Activated naive CD4-positive, alpha-beta T cell treated with anti-CD3 and anti-CD28 coated beads, Interleukin-2, amount 50 U/mL, for 24 hours (primary cell): Measurements from ENCODE around the gene CEP70.
"Not testable (repeated sequence)": the region's sequence is repeated elsewhere in the genome, so short reads cannot be mapped to it uniquely, and the experiment has no call there.

Source experiments
- H3K27ac Mint-ChIP-seq: one replicate; pipeline ENCODE4 v1.8.0; 2021; ENCODE audit warnings: mild to moderate bottlenecking, mixed read lengths
- H3K27me3 Mint-ChIP-seq: one replicate; pipeline ENCODE4 v1.8.0; 2021; ENCODE audit warnings: mixed read lengths
- H3K36me3 Mint-ChIP-seq: one replicate; pipeline ENCODE4 v1.8.0; 2021; ENCODE audit warnings: mixed read lengths
- H3K4me1 Mint-ChIP-seq: one replicate; pipeline ENCODE4 v1.8.0; 2021; ENCODE audit warnings: mixed read lengths
- H3K4me3 Mint-ChIP-seq: one replicate; pipeline ENCODE4 v1.8.0; 2021; ENCODE audit warnings: mild to moderate bottlenecking, mixed read lengths
- H3K9me3 Mint-ChIP-seq: one replicate; pipeline ENCODE4 v1.8.0; 2021; ENCODE audit warnings: mixed read lengths

Gene CEP70

DNA sequence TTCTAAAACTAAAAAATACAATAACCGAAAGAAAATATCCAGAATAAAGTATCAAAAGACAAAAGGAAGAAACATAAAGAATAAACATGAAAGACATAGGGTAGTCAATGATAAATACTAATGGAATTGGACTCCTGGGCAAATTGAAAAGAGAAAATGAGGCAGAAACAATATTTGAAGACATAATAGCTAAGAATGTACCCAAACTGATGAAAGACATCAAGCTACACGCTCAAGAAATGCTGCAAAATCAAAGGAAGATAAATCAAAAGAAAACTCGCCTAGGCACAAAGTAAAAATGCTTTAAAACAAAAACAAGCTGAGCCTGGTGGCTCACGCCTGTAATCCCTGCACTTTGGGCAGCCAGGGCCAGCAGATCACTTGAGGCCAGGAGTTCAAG, 34.9 kb downstream of the CEP70 start:
- no peak overlapping the region for H3K4me3 Mint-ChIP-seq
- peaks cover 7% of the 10 kb centered on the region for H3K4me1 Mint-ChIP-seq
- H3K9me3 Mint-ChIP-seq = peaks cover 15% of the 10 kb centered on the region
- peaks cover 44% of the 10 kb centered on the region for H3K36me3 Mint-ChIP-seq
- no peak overlapping the region for H3K27ac Mint-ChIP-seq
- no peaks in the 10 kb centered on the region for H3K27me3 Mint-ChIP-seq

DNA sequence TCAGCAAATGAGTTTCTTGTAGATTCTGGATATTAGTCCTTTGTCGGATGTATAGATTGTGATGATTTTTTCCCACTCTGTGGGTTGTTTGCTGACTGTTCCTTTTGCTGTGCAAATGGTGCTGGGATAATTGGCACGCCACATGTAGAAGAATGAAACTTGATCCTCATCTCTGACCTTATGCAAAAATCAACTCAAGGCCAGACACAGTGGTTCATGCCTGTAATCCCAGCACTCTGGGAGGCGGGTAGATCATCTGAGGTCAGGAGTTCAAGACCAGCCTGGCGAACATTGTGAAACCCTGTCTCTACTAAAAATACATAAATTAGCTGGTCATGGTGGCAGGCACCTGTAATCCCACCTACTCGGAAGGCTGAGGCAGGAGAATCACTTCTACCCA, 39.3 kb downstream of the CEP70 start:
- peaks cover 30% of the 10 kb centered on the region for H3K9me3 Mint-ChIP-seq
- H3K27ac Mint-ChIP-seq, H3K27me3 Mint-ChIP-seq, H3K4me1 Mint-ChIP-seq, H3K4me3 Mint-ChIP-seq: not testable (repeated sequence)
- H3K36me3 Mint-ChIP-seq = peaks cover 58% of the 10 kb centered on the region

DNA sequence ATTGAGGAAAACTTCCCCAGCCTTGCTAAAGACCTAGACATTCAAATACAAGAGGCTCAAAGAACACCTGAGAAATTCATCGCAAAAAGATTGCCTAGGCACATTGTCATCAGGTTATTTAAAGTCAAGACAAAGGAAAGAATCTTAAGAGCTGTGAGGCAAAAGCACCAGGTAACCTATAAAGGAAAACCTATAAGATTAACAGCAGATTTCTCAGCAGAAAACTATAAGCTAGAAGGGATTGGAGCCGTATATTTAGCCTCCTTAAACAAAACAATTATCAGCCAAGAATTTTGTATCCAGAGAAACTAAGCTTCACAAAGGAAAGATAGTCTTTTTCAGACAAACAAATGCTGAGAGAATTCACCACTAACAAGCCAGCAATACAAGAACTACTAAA, 43.1 kb downstream of the CEP70 start:
- not testable (repeated sequence) for H3K4me3 Mint-ChIP-seq, H3K27ac Mint-ChIP-seq, H3K4me1 Mint-ChIP-seq, H3K27me3 Mint-ChIP-seq
- H3K9me3 Mint-ChIP-seq = peaks cover 32% of the 10 kb centered on the region
- peaks cover 69% of the 10 kb centered on the region for H3K36me3 Mint-ChIP-seq

DNA sequence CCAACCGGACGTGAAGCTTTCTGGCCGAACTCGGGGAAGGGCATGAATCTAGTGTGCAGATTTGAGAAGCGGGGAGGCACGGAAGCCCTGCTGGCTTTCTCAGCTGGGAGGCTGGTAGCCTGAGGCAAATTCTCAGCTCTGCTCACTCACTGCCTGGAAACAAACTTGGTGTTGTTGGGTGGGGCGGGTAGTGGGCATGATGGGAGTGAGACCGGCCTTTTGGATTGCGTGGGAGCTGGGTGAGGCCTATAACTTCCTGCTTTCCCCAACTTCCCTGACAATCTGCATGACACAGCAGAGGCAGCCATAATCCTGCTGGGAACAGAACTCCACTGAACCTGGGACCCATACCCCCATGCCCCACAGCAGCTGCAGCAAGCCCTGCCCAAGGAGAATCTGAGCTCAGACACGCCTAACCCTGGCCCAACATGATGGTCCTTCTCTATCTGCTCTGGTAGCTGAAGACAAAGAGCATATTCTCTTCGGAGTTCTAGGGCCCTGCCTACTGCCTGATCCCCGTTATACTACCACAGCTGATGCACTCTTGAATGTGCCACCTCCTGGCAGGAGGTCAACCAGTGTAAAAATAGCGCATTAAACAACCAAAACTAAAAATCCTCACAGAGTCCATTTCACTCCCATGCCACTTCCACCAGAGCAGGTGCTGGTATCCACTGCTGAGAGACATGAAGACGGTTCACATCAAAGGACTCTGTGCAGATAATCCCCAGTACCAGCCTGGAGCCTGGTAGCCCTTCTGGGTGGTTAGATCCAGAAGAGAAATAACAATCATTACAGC, 44.7 kb downstream of the CEP70 start:
- H3K4me1 Mint-ChIP-seq = peaks cover 7% of the 10 kb centered on the region
- H3K9me3 Mint-ChIP-seq = peaks cover 29% of the 10 kb centered on the region
- no peaks in the 10 kb centered on the region for H3K27me3 Mint-ChIP-seq
- H3K4me3 Mint-ChIP-seq = no peak overlapping the region
- peaks cover 69% of the 10 kb centered on the region for H3K36me3 Mint-ChIP-seq
- no peak overlapping the region for H3K27ac Mint-ChIP-seq

DNA sequence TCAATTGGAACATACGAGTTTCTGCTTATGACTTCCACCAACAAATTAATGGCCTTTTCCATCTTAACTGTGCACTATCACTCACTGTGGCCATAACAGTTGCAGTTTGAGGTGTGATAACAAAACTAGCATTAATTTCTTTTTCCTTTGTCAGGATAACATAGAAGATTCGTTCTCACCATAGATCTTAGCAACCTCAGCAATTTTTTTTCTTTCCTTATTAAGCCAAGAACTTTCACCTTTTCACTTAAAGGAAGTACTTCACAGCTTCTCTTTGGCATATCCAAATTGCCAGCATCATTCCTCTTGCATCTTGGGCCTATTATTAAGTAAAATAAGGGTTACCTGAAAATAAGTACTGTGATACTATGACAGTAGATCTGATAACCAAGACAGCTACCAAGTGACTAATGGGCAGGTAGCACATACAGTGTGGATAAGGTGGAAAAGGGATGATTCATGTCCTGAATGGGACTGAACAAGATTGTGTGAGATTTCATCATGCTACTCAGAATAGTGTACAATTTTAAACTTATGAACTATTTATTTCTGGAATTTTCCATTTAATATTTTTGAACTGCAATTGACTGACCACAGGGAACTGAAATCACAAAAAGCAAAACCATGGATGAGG, 46.6 kb downstream of the CEP70 start:
- Mint-ChIP-seq H3K4me1 (peaks cover 2% of the 10 kb centered on the region), H3K4me3 (no peak overlapping the region), H3K27ac (no peak overlapping the region), H3K36me3 (peaks cover 72% of the 10 kb centered on the region), H3K27me3 (no peaks in the 10 kb centered on the region), H3K9me3 (peaks cover 29% of the 10 kb centered on the region)

DNA sequence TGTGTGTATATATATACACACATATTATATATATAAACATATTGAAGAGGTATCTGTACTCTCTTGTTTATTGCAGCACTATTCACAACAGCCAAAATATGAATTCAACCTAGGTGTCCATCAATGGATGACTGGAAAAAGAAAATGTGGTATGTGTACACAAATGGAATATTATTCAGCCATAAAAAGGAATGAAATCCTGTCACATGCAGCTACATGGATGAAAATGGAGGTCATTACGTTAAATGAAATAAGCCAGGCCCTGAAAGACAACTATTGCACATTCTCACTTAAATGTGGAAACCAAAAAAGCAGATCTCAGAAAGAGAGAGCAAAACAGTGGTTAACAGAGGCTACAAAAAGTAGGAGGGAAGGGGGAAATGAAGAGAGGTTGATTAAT, 49.5 kb downstream of the CEP70 start:
- H3K4me3 Mint-ChIP-seq = no peak overlapping the region
- no peaks in the 10 kb centered on the region for H3K27me3 Mint-ChIP-seq
- H3K27ac Mint-ChIP-seq = peak overlapping the region; percentile 47
- H3K4me1 Mint-ChIP-seq = no peaks in the 10 kb centered on the region
- peaks cover 71% of the 10 kb centered on the region for H3K36me3 Mint-ChIP-seq
- H3K9me3 Mint-ChIP-seq = peaks cover 25% of the 10 kb centered on the region

DNA sequence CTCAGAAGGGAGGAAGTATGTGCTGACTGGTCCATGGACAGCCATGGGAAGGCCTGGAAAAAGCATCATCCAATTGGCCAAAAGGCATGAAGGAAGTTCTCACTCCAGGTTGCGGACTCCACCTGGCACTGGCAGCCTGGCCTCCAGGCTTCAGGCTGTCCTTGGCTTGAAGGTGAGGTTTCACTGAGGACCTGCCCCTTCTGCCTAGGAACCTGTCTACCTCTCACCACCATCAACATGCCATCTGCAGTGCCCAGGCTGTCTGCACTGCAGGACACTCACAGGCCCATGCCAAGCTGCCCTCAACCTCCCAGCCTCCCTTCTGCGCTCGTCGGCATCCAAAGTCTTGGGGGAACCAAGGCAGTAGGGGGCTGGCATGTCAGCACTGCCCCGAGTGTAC, 51.1 kb downstream of the CEP70 start:
- H3K9me3 Mint-ChIP-seq = peaks cover 24% of the 10 kb centered on the region
- no peak overlapping the region for H3K27ac Mint-ChIP-seq
- H3K36me3 Mint-ChIP-seq = peaks cover 72% of the 10 kb centered on the region
- no peak overlapping the region for H3K4me3 Mint-ChIP-seq
- no peaks in the 10 kb centered on the region for H3K4me1 Mint-ChIP-seq
- H3K27me3 Mint-ChIP-seq = no peaks in the 10 kb centered on the region

DNA sequence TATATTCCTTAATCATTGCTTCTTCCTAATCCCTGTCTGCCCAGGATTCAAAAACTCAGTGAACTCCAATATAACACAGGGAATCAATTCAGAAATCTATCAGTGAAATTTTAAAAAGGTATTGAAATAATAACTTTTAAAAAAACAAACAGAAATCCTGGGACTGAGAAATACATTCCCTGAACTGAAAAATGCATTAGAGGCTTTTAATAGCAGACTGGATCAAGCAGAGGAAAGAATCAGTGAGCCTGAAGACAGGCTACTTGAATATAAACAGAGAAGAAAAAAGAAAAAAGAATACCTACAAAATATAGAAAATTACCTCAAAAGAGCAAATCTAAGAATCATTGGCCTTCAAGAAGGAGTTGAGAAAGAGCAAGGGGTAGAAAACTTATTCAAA, 54.7 kb downstream of the CEP70 start:
- Mint-ChIP-seq H3K9me3 (peaks cover 21% of the 10 kb centered on the region), H3K4me3 (no peak overlapping the region), H3K36me3 (peaks cover 62% of the 10 kb centered on the region), H3K27me3 (no peaks in the 10 kb centered on the region), H3K27ac (no peak overlapping the region), H3K4me1 (no peaks in the 10 kb centered on the region)

DNA sequence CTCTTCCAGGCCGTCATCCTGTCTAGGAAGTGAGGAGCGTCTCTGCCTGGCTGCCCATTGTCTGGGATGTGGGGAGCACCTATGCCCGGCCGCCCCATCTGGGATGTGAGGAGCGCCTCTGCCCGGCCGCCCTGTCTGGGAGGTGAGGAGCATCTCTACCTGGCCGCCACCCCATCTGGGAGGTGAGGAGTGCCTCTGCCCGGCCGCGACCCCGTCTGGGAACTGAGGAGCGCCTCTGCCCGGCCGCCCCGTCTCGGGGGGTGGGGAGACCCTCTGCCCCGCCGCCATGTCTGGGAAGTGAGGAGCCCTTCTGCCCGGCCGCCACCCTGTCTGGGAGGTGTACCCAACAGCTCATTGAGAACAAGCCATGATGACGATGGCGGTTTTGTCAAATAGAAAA, 72.6 kb downstream of the CEP70 start:
- not testable (repeated sequence) for H3K9me3 Mint-ChIP-seq, H3K27me3 Mint-ChIP-seq, H3K27ac Mint-ChIP-seq, H3K4me1 Mint-ChIP-seq, H3K4me3 Mint-ChIP-seq
- peaks cover 38% of the 10 kb centered on the region for H3K36me3 Mint-ChIP-seq

DNA sequence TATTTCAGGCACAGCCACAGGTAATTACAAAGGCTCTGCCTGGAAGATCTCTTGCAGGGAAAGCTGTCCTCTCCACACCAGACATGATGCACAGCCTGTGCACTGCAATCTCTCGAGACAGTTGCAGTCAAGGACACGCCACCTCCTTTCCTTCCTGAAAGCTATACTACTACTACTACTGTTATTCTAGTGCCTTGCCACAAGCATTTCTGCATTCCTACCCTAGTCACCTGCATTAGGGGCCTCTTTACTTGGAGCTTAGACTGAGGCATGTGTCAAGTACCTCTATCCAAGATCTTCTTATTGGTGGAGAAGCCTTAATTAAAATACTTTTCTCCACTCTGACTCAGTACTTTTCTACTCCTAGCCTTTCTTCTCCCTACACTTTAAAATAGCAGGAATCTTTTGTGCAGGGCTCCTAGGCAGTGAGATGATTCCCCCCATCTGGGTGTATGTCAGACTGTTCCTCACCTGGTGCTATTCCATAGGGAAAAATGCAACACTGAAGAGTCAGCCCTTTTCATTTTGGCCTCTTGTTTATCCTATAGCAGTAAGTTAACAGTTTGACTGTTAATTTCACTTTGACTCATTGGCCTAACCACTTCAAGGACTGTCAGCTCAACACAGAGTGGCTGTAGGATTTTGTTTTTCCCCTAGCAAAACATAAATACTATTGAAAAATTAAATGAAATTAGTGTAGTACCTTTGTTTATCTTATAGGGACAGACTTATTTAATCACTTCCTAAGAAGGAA, 80.8 kb downstream of the CEP70 start:
- Mint-ChIP-seq H3K9me3 (no peaks in the 10 kb centered on the region), H3K4me3 (no peak overlapping the region), H3K27ac (no peak overlapping the region), H3K4me1 (no peaks in the 10 kb centered on the region), H3K36me3 (peaks cover 22% of the 10 kb centered on the region), H3K27me3 (no peaks in the 10 kb centered on the region)

DNA sequence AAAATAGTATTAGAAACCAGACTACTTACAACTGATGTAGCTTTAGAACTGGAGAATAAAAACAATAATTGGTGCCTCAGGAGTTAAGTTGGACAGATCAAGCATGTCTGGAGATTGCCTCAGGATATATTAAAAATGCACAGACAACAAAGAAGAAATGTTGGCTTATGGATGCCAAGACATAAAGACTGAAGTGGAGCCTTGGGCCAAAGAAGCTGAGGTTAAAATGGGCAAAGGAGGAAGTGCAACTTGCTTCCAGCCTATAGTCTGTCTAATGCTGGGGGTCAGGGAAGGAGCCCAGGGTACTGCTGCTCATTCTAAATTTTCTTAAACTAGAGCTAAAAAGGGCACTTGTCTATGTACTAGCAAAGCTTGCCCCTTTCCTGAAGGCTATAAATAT, 82.1 kb downstream of the CEP70 start:
- H3K27me3 Mint-ChIP-seq = no peaks in the 10 kb centered on the region
- H3K36me3 Mint-ChIP-seq = peaks cover 19% of the 10 kb centered on the region
- H3K27ac Mint-ChIP-seq = no peak overlapping the region
- no peaks in the 10 kb centered on the region for H3K4me1 Mint-ChIP-seq
- no peaks in the 10 kb centered on the region for H3K9me3 Mint-ChIP-seq
- H3K4me3 Mint-ChIP-seq = no peak overlapping the region

DNA sequence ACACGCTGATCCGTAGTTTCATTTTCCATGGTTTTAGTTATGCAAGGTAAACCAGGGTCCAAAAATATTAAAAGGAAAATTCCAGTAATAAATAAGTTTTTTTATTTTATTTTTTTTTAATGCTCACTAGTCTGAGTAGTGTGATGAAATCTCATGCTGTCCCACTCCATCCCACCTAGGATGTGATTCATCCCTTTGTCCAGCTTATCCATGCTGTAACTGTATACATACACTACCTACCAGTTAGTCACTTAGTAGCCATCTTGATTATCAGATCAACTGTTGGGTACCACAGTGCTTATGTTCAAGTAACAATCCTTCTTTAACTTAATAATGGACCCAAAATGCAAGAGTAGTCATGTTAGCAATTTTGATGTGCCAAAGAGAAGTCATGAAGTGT, 84.5 kb downstream of the CEP70 start:
- H3K4me3 Mint-ChIP-seq = no peak overlapping the region
- H3K27me3 Mint-ChIP-seq = no peaks in the 10 kb centered on the region
- no peaks in the 10 kb centered on the region for H3K9me3 Mint-ChIP-seq
- H3K4me1 Mint-ChIP-seq = no peaks in the 10 kb centered on the region
- no peak overlapping the region for H3K27ac Mint-ChIP-seq
- H3K36me3 Mint-ChIP-seq = peaks cover 12% of the 10 kb centered on the region

DNA sequence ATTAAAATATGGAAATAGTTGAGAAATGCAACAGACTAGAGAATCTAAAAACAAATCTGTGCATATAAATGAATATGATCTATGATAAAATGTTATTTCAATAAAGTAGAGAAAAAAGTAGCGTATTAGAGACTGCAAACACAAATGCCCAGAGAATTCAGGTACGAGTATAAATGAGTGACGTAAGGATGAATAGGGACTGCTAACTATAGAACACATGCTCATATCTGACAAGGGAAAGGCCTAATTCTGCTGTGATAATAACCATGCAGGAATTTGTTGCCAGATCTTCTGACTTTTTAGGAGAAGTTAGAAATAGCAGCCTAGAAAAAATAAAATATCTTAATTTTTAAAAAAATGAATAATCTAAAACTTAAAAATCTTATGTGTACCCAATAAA, 86.5 kb downstream of the CEP70 start:
- Mint-ChIP-seq H3K27me3 (no peaks in the 10 kb centered on the region), H3K36me3 (peaks cover 23% of the 10 kb centered on the region), H3K4me3 (no peak overlapping the region), H3K4me1 (no peaks in the 10 kb centered on the region), H3K27ac (no peak overlapping the region), H3K9me3 (no peaks in the 10 kb centered on the region)

DNA sequence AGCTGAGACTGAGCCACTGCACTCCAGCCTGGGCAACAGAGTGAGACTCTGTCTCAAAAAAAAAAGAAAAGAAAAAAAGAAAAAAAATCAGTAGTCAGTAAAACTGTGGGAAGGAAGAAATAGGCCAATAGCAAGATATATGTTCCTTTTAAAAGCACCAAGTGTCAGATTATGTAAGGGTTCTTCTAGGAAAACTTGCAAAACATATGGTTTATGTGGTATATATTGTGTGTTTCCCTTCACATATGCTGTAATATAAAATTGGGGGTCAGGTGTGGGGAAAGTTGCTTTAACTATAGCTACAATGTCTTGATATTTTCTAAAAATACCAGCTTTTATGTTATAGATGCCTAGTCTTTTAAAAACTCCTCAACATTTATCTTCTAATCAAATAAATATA, 95.1 kb downstream of the CEP70 start:
- Mint-ChIP-seq H3K27me3 (no peaks in the 10 kb centered on the region), H3K27ac (no peak overlapping the region), H3K4me3 (no peak overlapping the region), H3K4me1 (no peaks in the 10 kb centered on the region), H3K9me3 (peaks cover 2% of the 10 kb centered on the region), H3K36me3 (peaks cover 29% of the 10 kb centered on the region)

DNA sequence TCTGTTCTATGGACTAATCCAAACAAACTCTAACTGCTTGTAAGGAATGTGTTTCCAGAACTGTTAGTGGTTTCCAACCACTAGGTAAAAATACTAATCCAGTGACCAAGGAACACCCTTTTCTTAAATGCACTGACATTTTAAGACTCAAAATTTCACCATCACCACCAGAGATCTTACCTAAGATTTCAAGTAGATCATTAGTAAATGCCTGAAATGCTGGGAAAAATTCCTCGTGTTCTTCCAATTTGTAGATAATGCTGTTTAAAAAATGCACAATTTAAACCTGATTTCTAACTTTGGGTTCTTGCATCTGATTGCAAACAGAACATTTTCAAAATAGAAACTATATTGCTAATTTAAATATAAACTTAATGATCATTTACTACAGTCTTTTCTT, 96.2 kb downstream of the CEP70 start:
- Mint-ChIP-seq H3K4me3 (no peak overlapping the region), H3K9me3 (peaks cover 6% of the 10 kb centered on the region), H3K27ac (no peak overlapping the region), H3K4me1 (no peaks in the 10 kb centered on the region), H3K27me3 (no peaks in the 10 kb centered on the region), H3K36me3 (peaks cover 28% of the 10 kb centered on the region)

DNA sequence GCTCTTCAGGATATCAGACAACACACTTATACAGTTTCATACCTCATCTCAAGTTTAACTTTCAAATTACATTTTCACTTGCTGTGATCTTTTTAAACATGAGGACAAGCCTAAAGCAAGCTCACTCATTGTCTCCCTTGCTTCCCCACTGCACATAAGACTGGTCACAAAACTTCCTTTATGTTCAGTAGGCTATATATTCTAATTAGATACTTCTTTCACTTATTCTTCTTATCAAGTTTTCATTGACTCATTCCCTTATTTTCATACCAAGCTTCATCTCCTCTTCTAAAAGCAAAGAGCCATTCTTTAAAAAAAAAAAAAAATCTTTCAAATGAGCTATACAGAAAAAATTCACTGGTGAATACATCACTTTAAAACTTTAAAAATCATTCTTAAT, 97.0 kb downstream of the CEP70 start:
- Mint-ChIP-seq H3K4me1 (no peaks in the 10 kb centered on the region), H3K27me3 (no peaks in the 10 kb centered on the region), H3K9me3 (peaks cover 8% of the 10 kb centered on the region), H3K4me3 (no peak overlapping the region), H3K36me3 (peaks cover 29% of the 10 kb centered on the region), H3K27ac (no peak overlapping the region)
